Esophagus squamous epithelium (tissue), 4 donors: ENCODE measurements around the gene ADAM17.

ENCODE experiments used
- CTCF ChIP-seq, 6 experiments: fragments of 450-650 bp in 4 of 6; fragments of 200-600 bp in 2 of 6; sonication (generic) in 2 of 6; IDR thresholded peaks; one replicate each; pipeline ENCODE4 v1.5.1; 2016 to 2019; ENCODE audit warnings: antibody characterized with exemption in 6 of 6, mild to moderate bottlenecking in 4 of 6, moderate library complexity in 4 of 6
- POLR2A ChIP-seq, 4 donors: fragments of 450-650 bp; IDR thresholded peaks; one replicate each; pipeline ENCODE4 v1.6.1; 2017; ENCODE audit warnings: antibody characterized with exemption in 4 of 4, mild to moderate bottlenecking in 4 of 4, moderate library complexity in 3 of 4

- TF ChIP-seq CTCF (IDR thresholded peaks at IDR 0.05) (no peak), POLR2A (IDR thresholded peaks at IDR 0.05) (no peak)
These were observed 93.3 kb downstream of the ADAM17 start for GRCh38 chr2:9462313-9462712.
